Natural killer cell (primary cell): Measurements from ENCODE around the gene S100A6. TPM values are rescaled to one million over a fixed set of nuclear protein-coding genes. Genes with fewer than 3 reads are reported as not detected.

Source experiments
- ATAC-seq, 3 donors: fragments of 150-1000 bp in 2 of 3; fragments of 200-7000 bp in 1 of 3; cut with Tn5 transposase; 1 replicate in 1 of 3; 2 replicates in 2 of 3; pipeline ENCODE4 v1.10.0; 2021; ENCODE audit warnings: mild to moderate bottlenecking in 2 of 3, moderate library complexity in 2 of 3
- DNase-seq, 2 donors: peaks; one replicate each; pipeline versions ENCODE4 v3.0.0 to v3.0.0-alpha.2; 2013 to 2021; ENCODE audit warnings: mixed read lengths in 1 of 2
- H3K27ac ChIP-seq: one replicate; pipeline ENCODE4 v1.5.1; 2013; ENCODE audit warnings: mild to moderate bottlenecking, low read length
- H3K27me3 ChIP-seq: one replicate; pipeline ENCODE4 v1.6.1; 2013; ENCODE audit warnings: low read length; ENCODE audit not compliant: control insufficient read depth, insufficient read depth
- H3K36me3 ChIP-seq: one replicate; pipeline ENCODE4 v1.6.1; 2013; ENCODE audit warnings: low read length; ENCODE audit not compliant: control insufficient read depth, insufficient read depth
- H3K4me1 ChIP-seq: one replicate; pipeline ENCODE4 v1.6.1; 2013; ENCODE audit warnings: low read length; ENCODE audit not compliant: control insufficient read depth, insufficient read depth
- H3K4me3 ChIP-seq: one replicate; pipeline ENCODE4 v1.5.1; 2013; ENCODE audit warnings: low read length
- H3K9me3 ChIP-seq: one replicate; pipeline ENCODE4 v1.6.1; 2013; ENCODE audit warnings: low read length; ENCODE audit not compliant: control insufficient read depth, insufficient read depth
- H3K27ac Mint-ChIP-seq, 2 donors: one replicate each; pipeline ENCODE4 v1.8.0; 2022; ENCODE audit warnings: mild to moderate bottlenecking in 2 of 2, mixed read lengths in 2 of 2, moderate library complexity in 1 of 2
- H3K27me3 Mint-ChIP-seq, 2 donors: one replicate each; pipeline ENCODE4 v1.8.0; 2022; ENCODE audit warnings: low read depth in 2 of 2, mixed read lengths in 2 of 2
- H3K36me3 Mint-ChIP-seq: one replicate; pipeline ENCODE4 v1.8.0; 2022; ENCODE audit warnings: mixed read lengths
- H3K4me1 Mint-ChIP-seq, 2 donors: one replicate each; pipeline ENCODE4 v1.8.0; 2022; ENCODE audit warnings: mixed read lengths in 2 of 2
- H3K4me3 Mint-ChIP-seq: one replicate; pipeline ENCODE4 v1.8.0; 2022; ENCODE audit warnings: mild to moderate bottlenecking, moderate library complexity, mixed read lengths
- H3K9me3 Mint-ChIP-seq, 2 donors: one replicate each; pipeline ENCODE4 v1.8.0; 2022; ENCODE audit warnings: mixed read lengths in 2 of 2
- WGBS: methylation state at CpG from one replicate; pipeline ENCODE4 v1.1.7; 2013; ENCODE audit warnings: missing lambda C conversion rate; ENCODE audit not compliant: insufficient coverage; 5-methylcytosine and 5-hydroxymethylcytosine counted together
- intact Hi-C: fragments of 100-400 bp; cut with micrococcal nuclease; formaldehyde crosslinking; loops from one replicate; pipeline ENCODE4 v1.14.2; 2022
- total RNA-seq, 4 donors: library from RNA; stranded (reverse); fragments of 120-200 nt in 1 of 4; gene quantifications; one replicate each; pipeline versions ENCODE4 v1.2.3 to v1.2.4, GENCODE V29; 2013 to 2022
- TF ChIP-seq, protein P1 (sequence below): fragments of 200-600 bp; IDR thresholded peaks from one replicate; pipeline ENCODE4 v1.8.0; 2022; ENCODE audit warnings: antibody characterized with exemption

S100A6 gene
- total RNA-seq, 3 donors from 2014 or later (not counting 1 experiment from before 2014, with no cell fraction given), result 174 to 261 (median 245) TPM

DNA sequence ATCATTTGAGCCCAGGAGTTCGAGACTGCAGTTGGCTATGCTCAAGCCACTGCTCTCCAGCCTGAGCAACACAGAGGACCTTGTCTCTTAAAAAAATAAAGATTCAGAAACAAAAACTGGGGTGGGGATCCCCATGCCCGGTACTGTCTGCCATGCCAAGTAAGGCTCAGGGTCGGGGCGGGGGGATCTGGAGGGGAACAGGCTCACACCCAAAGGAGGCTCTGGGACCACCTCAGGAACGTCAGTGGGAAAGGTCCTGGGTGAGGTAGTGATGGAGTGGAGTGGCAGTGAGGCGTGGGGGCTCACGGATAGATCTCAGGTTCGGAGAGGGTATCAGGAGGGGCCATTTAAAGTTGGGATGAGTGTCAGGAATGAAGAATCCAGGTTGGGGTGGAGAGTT is 10.6 kb upstream of the S100A6 start:
- DNase-seq (no peak), ATAC-seq (no peak)
- intact Hi-C loops, result no loop called here
- Mint-ChIP-seq H3K4me1 (peaks cover 47 to 75% of the 10 kb centered on the region in 2 donors), H3K36me3 (no peaks in the 10 kb centered on the region), H3K4me3 (peak overlapping the region; percentile 98), H3K27me3 (peaks cover 0 to 8% of the 10 kb centered on the region in 2 donors), H3K9me3 (no peaks in the 10 kb centered on the region), H3K27ac (peak overlapping the region; percentile 94 to 98)
- 89% methylated on average over 8 of the region's 8 CpGs for WGBS
- TF ChIP-seq, protein P1, sequence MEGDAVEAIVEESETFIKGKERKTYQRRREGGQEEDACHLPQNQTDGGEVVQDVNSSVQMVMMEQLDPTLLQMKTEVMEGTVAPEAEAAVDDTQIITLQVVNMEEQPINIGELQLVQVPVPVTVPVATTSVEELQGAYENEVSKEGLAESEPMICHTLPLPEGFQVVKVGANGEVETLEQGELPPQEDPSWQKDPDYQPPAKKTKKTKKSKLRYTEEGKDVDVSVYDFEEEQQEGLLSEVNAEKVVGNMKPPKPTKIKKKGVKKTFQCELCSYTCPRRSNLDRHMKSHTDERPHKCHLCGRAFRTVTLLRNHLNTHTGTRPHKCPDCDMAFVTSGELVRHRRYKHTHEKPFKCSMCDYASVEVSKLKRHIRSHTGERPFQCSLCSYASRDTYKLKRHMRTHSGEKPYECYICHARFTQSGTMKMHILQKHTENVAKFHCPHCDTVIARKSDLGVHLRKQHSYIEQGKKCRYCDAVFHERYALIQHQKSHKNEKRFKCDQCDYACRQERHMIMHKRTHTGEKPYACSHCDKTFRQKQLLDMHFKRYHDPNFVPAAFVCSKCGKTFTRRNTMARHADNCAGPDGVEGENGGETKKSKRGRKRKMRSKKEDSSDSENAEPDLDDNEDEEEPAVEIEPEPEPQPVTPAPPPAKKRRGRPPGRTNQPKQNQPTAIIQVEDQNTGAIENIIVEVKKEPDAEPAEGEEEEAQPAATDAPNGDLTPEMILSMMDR, result no peak
- Histone ChIP-seq H3K36me3 (peaks cover 20% of the 10 kb centered on the region), H3K4me1 (peaks cover 69% of the 10 kb centered on the region), H3K9me3 (no peaks in the 10 kb centered on the region), H3K27ac (peak overlapping the region; percentile 65), H3K27me3 (no peaks in the 10 kb centered on the region), H3K4me3 (no peak overlapping the region)

DNA sequence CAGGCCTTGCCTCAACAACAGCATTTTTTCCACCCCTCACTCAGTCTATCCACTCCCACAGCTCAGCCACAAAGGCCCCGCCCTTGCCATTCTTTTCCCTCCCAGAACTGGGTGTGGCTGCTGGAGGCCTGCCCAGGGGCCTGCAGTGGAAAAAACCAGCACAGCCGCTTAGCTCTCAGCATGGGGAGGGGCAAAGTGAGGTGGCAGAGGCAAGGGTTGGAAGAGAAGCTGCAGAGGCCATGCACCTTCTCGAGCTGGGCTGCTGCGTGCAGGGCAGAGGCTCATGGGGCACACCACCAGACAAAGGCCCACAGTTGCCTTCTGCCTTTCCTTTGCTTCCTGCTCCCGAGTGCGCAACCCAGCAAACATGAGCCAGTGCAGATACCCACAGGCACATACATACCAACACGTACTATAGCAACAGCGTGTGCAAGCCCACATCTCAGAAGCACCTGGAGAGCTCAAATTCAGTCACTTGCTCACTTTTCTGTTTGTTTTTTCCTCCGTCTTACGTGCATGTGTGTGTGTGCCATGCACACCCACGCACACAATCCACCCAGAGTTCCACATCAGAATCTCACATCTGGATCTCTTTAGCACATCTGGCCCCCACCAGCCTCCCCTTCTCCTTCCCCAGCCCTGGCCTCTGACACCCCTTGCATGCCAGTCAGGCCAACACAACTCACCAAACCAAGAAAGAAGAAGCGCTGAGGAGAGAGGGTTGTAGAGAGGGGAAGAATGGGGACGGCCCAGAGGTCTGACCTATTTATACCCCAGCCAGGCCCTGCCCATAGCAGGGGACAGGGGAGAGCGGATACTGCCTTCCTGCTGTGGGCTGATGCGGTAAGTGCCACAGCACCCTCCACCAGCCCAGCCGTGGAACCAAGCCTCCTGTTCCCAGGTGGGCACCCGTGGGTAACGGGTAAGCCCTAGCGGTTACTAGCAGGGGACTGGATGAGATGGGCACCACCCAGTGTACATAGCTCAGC is 9.6 kb upstream of the S100A6 start, which contains the start of gene S100A4:
TSS of gene S100A4 (minus strand) at position 740 of the 989 bp plus-strand sequence. CDS start 1,012 bp downstream, outside the sequence.
- DNase-seq (peak; percentile 50 to 88), ATAC-seq (peak; percentile 81 to 88 (median 88))
- Mint-ChIP-seq H3K36me3 (no peaks in the 10 kb centered on the region), H3K4me3 (peak within 1 kb of the TSS; percentile 98), H3K27ac (peak within 1 kb of the TSS; percentile 94 to 98), H3K27me3 (no peaks in the 10 kb centered on the region), H3K4me1 (peaks cover 57 to 84% of the 10 kb centered on the region in 2 donors), H3K9me3 (no peaks in the 10 kb centered on the region)
- peaks cover 20% of the 10 kb centered on the region for H3K36me3 ChIP-seq
- H3K4me1 ChIP-seq, result peaks cover 75% of the 10 kb centered on the region
- intact Hi-C loops, result loop anchor here (1.0 kb wide), 1 partner anchor 9 kb away; no protein-coding TSS in a partner anchor
- TF ChIP-seq, protein P1, result no peak
- WGBS, result 1% methylated on average over 18 of the region's 19 CpGs
- no peaks in the 10 kb centered on the region for H3K9me3 ChIP-seq
- no peaks in the 10 kb centered on the region for H3K27me3 ChIP-seq
- peak within 1 kb of the TSS; percentile 65 for H3K27ac ChIP-seq
- peak within 1 kb of the TSS; percentile 67 for H3K4me3 ChIP-seq

DNA sequence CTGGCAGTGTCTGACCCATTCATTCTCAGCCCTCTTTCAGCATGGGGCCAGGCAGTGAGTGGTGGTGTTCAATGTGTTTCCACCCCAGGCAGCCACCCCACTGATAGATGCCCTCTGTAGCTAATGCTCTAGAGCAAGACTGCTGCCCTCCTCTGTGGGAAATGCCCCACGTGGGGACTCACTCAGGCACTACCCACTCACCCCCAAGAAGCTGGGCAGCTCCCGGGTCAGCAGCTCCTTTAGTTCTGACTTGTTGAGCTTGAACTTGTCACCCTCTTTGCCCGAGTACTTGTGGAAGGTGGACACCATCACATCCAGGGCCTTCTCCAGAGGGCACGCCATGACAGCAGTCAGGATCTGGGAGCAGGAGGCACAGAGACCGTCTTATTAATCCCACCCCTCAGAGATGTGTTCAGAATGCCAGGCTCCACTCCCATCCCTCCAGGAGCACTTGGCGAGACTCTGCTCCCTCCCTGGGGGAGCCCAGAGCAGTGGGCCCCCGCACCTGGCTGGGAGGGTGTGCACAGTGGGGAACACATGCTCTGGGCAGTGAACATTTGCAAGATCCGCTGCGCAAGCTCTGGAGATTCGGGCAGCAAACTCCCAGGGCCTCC is 8.8 kb upstream of the S100A6 start:
- peak overlapping the region; percentile 65 for H3K27ac ChIP-seq
- WGBS, result 48% methylated on average over 10 of the region's 10 CpGs
- peak overlapping the region; percentile 94 to 98 for H3K27ac Mint-ChIP-seq
- DNase-seq (peak in 1 of 2 donors; percentile 19), ATAC-seq (no peak)
- H3K4me3 Mint-ChIP-seq, result peak overlapping the region; percentile 98
- no peaks in the 10 kb centered on the region for H3K36me3 Mint-ChIP-seq
- H3K4me1 ChIP-seq, result peaks cover 83% of the 10 kb centered on the region
- peaks cover 65 to 85% of the 10 kb centered on the region in 2 donors for H3K4me1 Mint-ChIP-seq
- TF ChIP-seq, protein P1, result no peak
- no peaks in the 10 kb centered on the region for H3K9me3 ChIP-seq
- intact Hi-C loops, result loop anchor here (1.0 kb wide), 1 partner anchor 8 kb away; no protein-coding TSS in a partner anchor
- H3K9me3 Mint-ChIP-seq, result no peaks in the 10 kb centered on the region
- peaks cover 20% of the 10 kb centered on the region for H3K36me3 ChIP-seq
- H3K27me3 Mint-ChIP-seq, result no peaks in the 10 kb centered on the region
- H3K4me3 ChIP-seq, result peak overlapping the region; percentile 67
- H3K27me3 ChIP-seq, result no peaks in the 10 kb centered on the region
